SK-N-DZ (cell line): ENCODE measurements around the gene COL5A1.

Source experiments
- DNase-seq: peaks from one replicate; pipeline ENCODE4 v3.0.0-alpha.2; 2015; ENCODE audit warnings: low spot score

Gene COL5A1

DNA sequence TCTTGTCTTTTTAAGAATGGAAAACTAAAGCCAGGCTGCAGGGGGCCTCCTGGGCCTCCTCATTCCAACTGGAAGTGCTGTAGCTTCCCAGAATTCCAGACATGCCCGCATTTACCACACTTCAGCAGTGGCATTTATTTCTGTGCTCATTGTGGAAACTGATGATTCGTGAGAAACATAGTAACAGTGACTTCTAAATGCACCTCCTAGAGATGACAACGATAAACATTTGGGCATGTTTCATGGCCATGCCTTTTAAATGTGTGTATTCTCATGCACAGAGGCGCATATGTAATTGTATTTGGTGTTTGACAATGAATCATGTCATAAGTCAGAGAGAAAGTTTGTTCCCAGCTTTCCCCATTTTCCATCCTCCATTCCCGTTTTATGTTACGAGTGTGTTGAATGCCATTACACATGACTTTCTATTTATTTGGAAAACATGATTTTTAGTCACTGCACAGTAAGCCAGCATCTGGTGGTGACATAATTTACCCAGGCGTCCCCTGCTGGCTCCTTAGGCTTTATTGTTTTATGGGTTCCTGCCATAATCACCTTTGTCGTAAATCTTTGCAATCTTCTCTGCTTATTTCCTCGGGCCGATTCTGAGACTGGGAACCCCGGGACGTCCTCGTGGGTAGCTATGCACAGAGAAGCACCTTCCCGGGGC is 170.2 kb downstream of the COL5A1 start:
- DNase-seq, result no peak

DNA sequence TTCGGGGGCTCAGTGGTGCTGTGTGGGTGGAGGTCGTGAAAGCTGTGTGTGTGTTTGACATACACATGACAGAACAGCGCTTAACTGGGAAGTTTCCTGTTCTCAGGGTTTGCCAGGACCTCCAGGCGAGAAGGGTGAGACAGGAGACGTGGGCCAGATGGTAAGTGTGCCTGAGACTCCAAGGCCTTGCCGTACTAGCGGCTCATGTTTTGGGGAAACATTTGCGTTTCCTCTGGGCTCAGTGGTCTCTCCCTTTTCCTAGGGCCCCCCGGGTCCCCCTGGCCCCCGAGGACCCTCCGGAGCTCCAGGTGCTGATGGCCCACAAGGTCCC is 170.7 kb downstream of the COL5A1 start:
- DNase-seq, result no peak

DNA sequence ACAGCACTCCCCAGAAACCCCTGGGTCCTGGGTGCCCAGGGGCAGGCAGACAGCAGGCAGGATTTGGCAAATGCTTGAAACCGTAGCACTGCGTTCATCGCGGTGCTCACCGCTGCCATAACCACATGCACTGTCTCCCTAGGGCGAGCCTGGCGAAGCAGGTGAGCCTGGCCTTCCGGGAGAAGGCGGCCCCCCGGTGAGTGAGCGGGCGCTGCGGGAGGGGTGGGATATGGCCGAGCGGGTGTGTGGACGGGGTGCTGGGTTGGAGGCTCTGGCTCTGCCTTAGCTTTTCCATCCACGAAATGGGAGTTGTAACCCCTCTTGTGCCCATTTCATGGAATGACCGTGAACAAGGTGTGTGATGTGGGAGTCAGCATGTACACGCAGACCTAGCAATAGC is 172.2 kb downstream of the COL5A1 start:
- DNase-seq, result no peak

DNA sequence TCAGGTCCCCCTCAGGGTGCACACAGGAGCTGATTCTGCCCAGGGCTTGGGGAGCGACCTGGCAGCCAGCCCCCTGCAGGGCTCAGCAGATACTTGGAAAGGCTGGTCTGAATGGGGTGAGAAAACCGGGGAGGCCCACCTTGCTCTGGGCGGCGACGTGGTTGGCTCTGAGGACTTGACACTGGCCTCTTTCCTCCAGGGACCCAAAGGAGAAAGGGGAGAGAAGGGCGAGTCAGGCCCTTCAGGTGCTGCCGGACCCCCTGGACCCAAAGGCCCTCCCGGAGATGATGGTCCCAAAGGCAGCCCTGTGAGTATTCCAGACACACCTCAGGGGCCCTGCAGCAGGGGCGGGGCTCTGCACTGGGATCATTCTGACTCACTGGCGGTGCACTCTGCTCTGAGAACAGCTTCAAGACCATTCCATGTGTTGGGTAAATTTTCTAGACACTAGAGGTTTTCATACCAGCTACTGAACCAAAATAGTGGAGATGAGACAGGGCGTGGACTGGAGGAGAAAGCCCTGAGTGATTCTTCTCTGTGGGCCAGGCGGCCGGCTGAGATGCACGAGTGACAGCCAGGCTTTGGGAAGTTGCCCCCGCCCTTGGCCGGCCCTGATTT is 173.1 kb downstream of the COL5A1 start:
- DNase-seq, result no peak

DNA sequence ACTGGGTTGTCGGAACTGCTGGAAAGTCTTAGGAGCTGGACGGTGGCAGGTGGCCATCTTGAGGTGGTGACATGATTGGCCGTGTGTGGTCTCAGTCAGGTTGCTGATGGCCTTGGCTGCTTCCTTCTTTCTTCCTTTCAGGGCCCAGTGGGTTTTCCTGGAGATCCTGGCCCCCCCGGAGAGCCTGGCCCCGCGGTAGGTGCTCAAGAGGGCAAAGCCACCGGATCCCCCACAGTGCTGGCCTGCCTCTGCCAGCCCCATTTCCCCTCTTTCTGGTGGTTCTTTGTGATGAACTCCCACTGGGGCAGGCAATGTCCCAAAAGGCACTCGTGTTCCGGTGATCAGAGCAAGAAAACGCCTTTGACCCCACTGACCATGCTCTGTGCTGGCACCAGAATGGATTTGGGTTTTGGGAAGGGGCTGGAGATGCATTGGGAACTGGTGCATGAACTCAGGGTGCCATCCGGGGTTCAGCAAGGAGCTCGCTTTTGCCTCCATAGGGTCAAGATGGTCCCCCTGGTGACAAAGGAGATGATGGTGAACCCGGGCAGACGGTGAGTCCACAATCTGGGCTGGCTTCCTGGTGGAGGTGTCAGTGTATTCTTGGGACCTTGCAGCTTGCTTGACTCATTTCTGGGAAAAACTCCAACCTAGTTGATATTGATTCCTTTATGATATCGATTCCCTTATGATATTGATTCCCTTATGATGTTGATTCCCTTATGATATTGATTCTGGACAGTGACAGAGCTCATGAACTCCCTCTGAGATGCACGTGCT is 174.0 kb downstream of the COL5A1 start:
- DNase-seq, result no peak

DNA sequence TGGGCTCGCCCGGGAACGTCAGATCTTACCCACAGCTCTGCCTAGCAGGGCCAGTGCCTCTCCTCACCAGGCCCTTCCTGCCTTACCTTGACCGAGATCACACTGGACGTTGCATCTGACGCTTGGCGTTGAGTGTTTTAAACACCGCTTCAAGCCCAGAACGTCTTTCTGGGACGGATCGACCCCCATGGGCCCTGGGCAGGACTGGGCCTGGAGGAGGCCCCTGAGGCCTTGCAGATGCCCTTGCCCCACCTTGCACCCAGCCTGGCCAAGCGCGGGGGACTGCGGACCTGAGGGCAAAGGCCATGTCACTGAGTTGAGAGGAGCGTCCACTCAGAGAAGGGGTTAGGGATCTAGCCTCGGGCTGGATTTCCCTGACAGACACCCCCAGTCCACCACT is 174.7 kb downstream of the COL5A1 start:
- no peak for DNase-seq

DNA sequence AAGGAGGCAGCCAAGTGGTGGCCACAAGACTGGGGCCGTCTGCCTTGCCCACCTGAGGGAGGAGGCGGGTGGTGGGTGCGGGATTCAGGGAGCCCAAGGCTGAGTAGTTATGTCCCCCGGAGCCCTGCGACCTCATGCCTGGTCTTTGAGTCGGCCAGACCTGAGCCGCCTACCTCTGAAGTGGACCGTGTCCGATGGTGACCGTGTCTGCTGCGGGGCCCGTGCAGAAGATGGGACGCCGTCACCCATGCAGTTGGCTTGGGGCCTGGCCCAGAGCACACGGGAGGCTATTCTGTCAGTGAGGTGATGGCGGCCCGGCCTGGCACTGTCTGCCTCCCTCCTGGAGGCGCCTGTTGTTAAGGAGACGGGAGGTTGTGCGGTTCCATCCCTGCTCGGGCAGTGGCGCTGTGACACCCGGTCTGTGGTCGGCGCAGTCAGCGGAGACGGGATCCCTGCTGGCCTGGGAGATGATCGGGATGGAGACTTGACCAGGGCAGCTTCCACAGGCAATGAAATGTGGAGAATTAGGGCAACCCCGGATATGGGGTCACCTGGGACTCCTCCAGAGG is 176.5 kb downstream of the COL5A1 start:
- DNase-seq, result no peak

DNA sequence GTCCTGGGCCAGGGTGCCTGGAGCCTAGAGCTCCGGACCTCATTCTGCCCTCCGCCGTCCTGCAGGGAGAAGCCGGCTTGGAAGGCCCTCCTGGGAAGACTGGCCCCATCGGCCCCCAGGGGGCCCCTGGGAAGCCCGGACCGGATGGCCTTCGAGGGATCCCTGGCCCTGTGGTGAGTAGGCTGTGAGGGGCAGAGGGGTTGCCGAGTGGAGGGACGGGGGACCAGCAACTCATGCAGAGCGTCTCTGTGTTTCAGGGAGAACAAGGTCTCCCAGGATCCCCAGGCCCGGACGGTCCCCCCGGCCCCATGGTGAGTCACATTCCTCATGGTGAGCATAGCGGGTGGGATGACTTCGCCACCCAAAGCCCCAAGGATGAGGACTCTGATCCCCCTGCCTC is 177.0 kb downstream of the COL5A1 start:
- DNase-seq, result no peak

DNA sequence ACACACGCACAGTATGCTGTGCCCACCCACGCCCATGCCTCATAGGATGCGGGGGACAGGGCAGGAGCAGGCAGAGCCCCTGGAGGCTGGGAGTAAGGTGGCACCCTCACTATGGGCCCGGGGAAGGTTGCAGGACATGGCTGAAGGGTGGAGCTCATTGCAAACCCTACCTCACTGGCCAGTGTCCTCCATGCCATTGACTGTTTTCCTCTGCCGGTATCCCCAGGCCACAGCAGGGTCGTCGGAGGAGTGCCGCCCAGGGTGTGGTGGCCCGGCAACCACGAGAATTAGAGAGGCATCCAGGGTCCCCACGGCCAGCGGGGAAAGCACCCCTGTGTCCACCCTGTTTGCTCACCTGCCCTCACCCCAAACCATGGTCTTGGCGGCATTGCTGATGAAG is 179.3 kb downstream of the COL5A1 start:
- no peak for DNase-seq

DNA sequence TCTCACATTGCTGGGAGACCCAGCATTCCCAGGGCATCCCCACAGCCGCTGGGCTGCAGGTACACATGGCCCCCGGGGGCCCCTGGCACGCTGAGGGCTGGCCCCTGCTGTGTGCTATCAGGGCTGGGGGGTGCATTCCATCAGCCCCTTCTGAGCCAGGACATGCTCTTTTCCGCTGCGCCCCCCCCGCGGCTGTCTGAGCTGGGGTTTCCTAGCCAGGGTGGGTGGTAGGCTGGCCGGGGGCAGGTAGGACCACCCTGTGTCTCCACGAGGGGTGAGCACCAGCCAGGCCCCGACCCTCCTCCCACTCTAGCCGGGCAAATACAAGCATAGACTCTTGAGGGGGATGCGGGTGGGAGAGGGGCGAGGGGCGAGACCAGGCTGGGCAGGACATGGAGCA is 180.9 kb downstream of the COL5A1 start:
- DNase-seq, result no peak

DNA sequence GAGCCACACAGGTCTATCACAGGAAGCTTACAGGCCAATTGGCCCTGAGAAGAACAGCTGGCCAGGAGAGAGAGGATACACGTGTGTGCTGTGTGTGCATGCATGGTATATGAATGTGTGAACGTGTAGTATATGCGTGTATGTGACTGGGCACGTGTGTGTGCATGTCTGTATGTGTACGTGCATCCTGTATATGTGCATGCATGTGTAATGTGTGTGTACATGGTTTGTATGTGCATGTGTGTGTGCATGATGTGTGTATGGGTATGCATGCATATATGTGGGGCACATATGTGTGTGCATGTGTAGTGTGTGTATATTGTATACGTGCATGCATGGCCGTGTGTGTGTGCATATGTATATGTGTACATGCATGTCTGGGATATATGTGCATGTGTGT is 182.0 kb downstream of the COL5A1 start:
- DNase-seq, result no peak

DNA sequence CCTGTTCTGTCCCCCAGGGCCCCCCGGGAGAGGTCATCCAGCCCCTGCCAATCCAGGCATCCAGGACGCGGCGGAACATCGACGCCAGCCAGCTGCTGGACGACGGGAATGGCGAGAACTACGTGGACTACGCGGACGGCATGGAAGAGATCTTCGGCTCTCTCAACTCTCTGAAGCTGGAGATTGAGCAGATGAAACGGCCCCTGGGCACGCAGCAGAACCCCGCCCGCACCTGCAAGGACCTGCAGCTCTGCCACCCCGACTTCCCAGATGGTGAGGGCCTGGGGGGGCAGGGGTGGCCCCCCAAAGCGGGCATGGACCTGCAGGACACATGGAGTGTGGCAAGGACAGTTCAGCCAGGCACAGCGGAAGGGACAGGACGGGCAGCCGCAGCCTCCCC is 183.0 kb downstream of the COL5A1 start:
- DNase-seq, result no peak

DNA sequence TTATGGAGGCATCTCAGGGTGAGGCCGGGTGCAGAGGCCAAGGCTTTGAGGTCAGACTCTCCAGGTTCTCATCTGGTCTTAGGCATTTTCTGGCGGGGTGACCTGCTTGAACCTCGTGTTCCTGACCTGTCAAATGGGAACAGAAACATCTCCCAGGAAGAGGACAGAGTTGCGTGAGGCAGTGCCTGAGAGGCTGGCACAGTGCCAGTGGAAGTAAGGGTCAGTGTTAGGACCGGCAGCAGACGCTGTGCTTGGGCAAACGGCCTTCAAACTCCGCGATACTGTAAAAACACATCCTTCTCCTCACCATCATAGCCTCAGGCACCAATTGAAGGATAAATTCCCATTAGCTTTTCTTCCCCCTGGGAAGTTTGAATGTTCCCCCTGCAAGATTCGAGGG is 183.4 kb downstream of the COL5A1 start:
- DNase-seq, result no peak

DNA sequence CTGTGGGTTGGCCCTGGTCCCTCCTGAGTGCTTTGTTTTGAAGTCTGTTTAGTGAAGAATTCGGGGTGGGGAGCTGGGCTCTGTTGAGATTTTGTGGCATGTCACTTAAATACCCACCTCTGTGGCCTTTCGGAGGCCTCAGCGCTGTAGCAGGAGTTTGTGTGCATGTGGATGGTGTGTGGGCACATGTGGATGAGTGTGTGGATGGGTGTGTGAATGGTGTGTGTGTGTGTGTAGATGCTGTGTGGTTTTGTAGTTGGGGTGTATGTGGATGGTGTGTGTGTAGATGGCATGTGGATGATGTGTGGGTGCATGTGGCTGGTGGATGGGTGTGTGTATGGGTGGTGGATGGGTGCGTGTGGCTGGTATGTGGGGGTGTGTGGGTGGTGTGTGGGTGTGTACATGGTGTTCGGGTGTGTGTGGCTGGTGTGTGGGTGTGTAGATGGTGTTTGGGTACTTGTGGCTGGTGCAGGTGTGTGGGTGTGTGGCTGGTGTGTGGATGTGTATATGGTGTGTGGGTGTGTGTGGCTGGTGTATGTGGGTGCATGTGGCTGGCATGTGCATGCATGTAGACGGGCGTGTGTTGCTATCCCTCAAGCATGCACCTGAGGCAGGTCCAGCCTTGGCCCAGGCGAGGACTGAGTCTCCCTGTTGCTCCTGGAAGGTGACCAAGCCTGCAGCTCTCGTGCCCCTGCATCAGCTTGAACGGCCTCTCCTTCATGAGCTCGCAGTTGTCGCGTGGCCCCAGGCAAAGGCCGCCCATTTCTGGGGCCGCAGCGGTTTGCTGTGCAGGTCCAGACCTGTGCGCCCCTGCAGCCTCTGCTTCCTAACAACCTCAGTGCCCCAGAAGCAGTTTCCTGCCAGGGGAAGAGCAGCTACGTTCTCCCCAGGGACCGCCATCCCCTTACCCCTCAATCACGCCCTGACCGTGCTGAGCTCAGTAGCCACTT is 185.0 kb downstream of the COL5A1 start:
- no peak for DNase-seq

DNA sequence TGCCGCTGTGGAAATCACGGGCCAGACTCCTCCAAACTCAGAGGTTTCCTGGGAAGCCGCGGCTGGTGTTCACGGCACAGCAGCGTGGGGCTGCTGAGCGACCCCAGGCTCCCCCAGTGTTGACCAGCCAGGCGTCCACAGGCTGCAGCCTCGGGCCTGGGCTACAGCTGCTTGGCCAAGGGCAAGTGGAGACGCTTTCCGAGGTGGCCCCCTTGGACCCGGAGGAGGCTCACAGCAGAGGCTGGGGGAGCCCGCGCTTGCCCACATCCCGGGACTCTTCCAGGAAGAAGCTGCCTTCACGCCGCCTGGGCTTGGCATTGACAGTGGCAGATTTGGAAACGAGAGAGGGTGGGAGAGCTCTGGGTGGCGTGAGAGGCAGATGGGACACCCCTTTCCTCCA is 186.0 kb downstream of the COL5A1 start:
- no peak for DNase-seq

DNA sequence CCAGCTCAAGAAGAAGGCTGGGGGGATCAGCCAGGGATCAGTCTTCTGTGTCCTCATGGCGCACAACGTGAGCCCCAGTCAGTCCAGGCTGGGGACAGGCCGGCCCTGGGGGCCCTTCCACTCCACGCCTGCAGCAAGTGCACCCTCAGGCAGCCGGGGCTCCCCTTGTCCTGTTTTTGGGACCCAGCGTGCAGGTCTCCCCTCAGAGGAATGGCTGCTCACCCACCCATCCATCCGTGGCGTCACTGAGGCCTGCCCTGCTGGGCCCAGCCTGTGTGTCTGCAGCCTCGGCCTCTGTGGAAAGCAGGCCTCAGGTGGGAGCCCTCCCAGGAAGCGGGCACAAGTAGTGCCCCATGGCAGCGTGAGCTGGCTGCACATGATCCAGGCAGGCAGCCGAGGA is 186.4 kb downstream of the COL5A1 start:
- DNase-seq, result no peak

DNA sequence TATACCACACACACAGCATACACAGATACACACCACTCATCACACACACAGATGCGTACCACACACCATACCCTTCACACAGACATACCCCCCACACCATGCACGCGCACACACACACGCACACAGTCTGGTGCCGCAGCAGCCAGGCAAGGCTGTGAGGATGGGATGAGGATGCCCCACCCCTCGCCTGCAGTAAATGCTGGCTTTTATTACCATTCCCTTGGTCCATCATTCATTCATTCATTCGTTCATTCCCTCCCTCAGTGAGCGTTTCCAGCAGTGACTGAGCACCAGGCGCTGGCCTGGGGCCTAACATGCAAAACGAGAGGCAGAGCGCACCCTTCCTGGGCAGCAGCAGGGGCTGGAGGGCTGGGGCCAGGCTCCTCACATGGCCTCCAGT is 187.3 kb downstream of the COL5A1 start:
- no peak for DNase-seq

DNA sequence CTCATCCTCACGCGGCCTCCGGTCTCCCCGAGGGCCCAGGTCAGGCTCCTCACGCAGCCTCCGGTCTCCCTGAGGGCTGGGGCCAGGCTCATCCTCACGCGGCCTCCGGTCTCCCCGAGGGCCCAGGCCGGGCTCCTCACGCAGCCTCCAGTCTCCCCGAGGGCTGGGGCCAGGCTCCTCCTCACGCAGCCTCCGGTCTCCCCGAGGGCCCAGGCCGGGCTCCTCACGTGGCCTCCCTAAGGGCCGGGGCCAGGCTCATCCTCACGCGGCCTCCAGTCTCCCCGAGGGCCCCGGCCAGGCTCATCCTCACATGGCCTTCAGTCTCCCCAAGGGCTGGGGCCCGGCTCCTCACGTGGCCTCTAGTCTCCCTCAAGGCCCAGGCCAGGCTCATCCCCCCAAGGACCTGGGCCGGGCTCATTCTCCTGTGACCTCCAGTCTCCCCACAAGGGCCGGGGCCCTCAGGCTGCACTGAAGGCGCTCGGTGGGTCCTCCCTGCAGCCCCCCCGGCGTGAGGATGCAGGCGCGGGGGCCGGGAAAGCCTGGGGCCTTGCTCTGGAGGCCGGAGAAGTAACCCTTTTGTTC is 187.8 kb downstream of the COL5A1 start:
- DNase-seq, result no peak

DNA sequence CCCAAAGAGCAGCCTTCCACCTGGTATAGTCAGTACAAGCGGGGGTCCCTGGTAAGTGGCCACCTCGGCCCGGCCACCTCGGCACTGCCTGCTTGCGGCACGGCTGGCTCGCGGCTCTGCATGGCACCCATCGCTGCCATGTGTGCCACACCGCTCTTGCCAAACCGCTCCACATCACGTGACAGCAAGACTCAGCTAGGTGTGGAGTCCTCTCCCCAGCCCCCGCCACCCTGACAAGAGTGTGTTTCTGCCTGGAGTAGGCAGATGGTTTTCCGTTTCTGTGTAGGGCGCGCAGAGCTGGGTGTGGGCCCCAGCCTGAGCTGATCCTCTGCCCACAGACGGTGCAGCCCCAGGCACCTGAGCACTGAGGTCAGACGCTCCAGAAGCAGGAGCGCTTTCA is 188.5 kb downstream of the COL5A1 start:
- no peak for DNase-seq

DNA sequence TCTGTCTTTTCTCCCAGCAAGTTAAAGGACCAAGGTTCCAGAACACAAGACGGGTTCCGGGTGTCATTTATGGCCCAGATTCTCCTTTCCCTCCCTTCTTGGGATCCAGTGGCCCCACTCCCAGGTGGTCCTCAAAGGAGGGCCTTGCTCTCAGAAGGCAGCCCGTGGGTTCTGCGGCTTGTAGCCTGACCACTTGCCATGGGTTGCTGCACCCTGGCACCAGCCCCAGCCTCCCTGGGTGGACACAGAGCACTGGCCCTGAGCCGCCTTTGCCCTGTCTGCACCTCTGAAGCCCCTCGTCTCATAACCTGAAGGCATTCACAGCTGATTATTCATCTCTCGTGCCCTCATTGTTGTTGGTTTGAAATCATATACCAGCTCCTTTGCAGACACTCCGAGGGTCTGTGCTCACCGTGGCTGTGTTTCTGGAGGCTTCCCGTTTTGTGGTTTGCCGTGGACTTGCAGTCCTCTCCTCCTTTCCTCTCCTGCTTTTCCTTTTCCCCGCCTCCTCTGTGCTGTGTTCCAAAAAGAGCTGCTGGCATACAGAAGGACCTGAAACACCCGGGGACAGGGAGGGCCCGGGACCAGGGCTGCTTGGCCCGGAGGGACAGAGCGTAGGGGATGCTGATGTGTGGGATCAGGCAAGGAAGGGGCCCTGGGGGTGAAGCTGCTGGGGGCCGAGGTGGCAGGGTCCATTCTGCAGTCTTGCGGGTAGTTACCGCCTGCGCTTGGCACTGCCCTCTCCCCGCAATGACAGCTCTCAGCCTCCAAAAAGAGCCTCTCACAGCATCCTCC is 189.5 kb downstream of the COL5A1 start:
- DNase-seq, result no peak

DNA sequence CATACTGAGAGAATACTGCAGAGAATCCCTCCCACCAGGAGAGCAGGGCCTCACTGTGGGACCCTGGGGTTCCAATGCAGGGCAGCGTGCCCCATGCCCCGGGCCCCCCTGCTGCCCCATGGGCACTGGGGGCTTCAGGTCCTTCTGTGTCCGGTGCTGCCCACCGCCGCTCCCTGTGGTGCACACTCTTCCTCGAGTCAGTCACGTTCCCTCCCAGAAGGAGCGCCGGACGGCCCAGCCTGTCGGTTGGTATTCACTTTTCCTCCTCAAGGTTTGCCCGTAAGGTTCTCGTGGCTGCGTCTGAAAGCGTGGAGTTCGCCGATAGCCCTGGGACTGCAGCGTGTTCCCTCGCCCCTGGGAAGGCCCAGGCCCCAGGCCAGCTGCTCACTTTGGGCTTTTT is 190.9 kb downstream of the COL5A1 start:
- no peak for DNase-seq
